ENCODE data around the gene CADM2.

CADM2 gene

GRCh38 chr3:85875589-85875988 lies 916.8 kb downstream of the CADM2 start:
- H3K9me3 Mint-ChIP-seq, result no peaks in the 10 kb centered on the region
- no peak overlapping the region for H3K27ac Mint-ChIP-seq
- no peak for TF ChIP-seq CTCF (IDR thresholded peaks at IDR 0.05; ENCODE audit: unreplicated experiment in 3 of 3)
- H3K4me1 Mint-ChIP-seq, result no peaks in the 10 kb centered on the region
- no peaks in the 10 kb centered on the region for H3K36me3 Mint-ChIP-seq (ENCODE audit: low read depth)
- no peak overlapping the region for H3K4me3 Mint-ChIP-seq
- no peaks in the 10 kb centered on the region for H3K27me3 Mint-ChIP-seq (ENCODE audit: low read depth)

DNA sequence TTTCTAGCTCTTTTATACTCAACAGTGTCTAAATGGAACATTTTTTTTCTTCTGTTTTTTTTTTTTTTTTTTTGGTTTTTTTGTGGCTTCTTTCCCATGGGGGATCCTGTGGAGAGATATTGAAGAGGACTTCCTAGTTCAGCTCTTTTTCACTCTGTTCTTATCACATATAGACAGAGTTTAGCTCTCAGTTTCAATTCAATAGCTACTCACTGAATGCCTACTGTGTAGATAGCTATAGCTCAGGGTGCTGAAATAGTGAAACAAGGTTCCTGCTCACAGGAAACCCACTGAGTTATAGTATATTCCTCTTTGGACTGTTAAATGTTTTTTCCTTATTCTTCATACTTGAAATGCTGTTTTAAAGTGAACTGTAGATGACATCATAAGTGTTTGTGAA lies 918.8 kb downstream of the CADM2 start:
- Mint-ChIP-seq H3K27ac (no peak overlapping the region), H3K9me3 (peaks cover 4% of the 10 kb centered on the region), H3K4me3 (no peak overlapping the region), H3K4me1 (no peaks in the 10 kb centered on the region), H3K36me3 (ENCODE audit: low read depth) (no peaks in the 10 kb centered on the region), H3K27me3 (ENCODE audit: low read depth) (no peaks in the 10 kb centered on the region)
- no peak for TF ChIP-seq CTCF (IDR thresholded peaks at IDR 0.05; ENCODE audit: unreplicated experiment in 3 of 3)

DNA sequence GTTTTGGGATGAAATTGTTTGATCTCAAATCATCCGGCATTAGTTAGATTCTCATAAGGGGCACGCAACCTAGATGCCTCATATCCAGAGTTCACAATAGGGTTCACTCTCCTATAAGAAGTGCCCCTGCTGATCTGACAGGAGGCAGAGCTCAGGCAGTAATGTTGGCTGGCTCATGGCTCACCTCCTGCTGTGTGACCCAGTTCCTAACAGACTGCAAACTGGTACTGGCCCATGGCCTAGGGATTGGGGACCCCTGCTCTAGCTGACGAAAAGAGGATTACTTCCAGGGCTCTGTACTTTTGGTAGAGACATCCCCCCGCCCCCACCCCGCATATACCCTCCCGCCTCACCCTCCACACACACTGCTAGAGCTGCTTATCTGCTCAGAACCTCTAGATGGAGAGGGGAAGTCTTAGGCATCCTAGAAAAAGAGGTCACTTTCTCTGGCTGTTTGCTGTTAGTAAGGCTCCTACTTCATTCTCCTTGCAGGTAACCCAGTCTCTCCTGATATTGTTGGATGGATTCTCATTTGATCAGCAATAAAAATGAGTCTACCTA lies 923.1 kb downstream of the CADM2 start:
- no peak for TF ChIP-seq CTCF (IDR thresholded peaks at IDR 0.05; ENCODE audit: unreplicated experiment in 3 of 3)
- H3K4me3 Mint-ChIP-seq, result no peak overlapping the region
- H3K4me1 Mint-ChIP-seq, result no peaks in the 10 kb centered on the region
- no peak overlapping the region for H3K27ac Mint-ChIP-seq
- no peaks in the 10 kb centered on the region for H3K36me3 Mint-ChIP-seq (ENCODE audit: low read depth)
- H3K27me3 Mint-ChIP-seq (ENCODE audit: low read depth), result no peaks in the 10 kb centered on the region
- H3K9me3 Mint-ChIP-seq, result peaks cover 4% of the 10 kb centered on the region

GRCh38 chr3:85890043-85890555 lies 931.3 kb downstream of the CADM2 start:
- H3K4me1 Mint-ChIP-seq, result peaks cover 18% of the 10 kb centered on the region
- no peaks in the 10 kb centered on the region for H3K27me3 Mint-ChIP-seq (ENCODE audit: low read depth)
- H3K4me3 Mint-ChIP-seq, result no peak overlapping the region
- H3K27ac Mint-ChIP-seq, result no peak overlapping the region
- no peak for TF ChIP-seq CTCF (IDR thresholded peaks at IDR 0.05; ENCODE audit: unreplicated experiment in 3 of 3)
- peaks cover 10% of the 10 kb centered on the region for H3K9me3 Mint-ChIP-seq
- H3K36me3 Mint-ChIP-seq (ENCODE audit: low read depth), result no peaks in the 10 kb centered on the region

- H3K4me3 Mint-ChIP-seq, result no peak overlapping the region
- no peaks in the 10 kb centered on the region for H3K27me3 Mint-ChIP-seq (ENCODE audit: low read depth)
- no peak overlapping the region for H3K27ac Mint-ChIP-seq
- no peaks in the 10 kb centered on the region for H3K9me3 Mint-ChIP-seq
- H3K36me3 Mint-ChIP-seq (ENCODE audit: low read depth), result no peaks in the 10 kb centered on the region
- H3K4me1 Mint-ChIP-seq, result no peaks in the 10 kb centered on the region
- TF ChIP-seq CTCF (IDR thresholded peaks at IDR 0.05; ENCODE audit: unreplicated experiment in 3 of 3), result no peak
Measured at GRCh38 chr3:85903434-85903833, 944.6 kb downstream of the CADM2 start.

DNA sequence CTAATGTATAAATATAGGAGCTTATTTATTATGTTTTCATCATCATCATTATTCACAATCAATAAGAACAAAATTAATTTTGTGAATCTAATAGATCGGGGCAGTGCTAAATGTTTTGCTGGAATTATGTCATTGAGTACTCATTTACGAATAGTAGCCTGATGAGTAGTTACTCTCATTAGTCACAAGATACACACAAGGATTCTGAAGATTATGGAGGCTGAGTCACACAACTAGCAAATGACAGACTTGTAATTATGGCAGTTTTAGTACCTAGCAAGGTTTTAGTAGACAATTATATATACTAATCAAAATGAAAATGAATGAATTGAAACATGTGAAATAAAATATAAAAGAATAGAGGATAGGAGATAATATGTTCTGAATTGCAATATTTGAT lies 954.2 kb downstream of the CADM2 start:
- H3K27ac Mint-ChIP-seq, result no peak overlapping the region
- H3K36me3 Mint-ChIP-seq (ENCODE audit: low read depth), result no peaks in the 10 kb centered on the region
- no peak overlapping the region for H3K4me3 Mint-ChIP-seq
- H3K27me3 Mint-ChIP-seq (ENCODE audit: low read depth), result no peaks in the 10 kb centered on the region
- H3K4me1 Mint-ChIP-seq, result no peaks in the 10 kb centered on the region
- peaks cover 7% of the 10 kb centered on the region for H3K9me3 Mint-ChIP-seq
- no peak for TF ChIP-seq CTCF (IDR thresholded peaks at IDR 0.05; ENCODE audit: unreplicated experiment in 3 of 3)
